C4-2B (cell line): ENCODE data around the gene LCE1E.

Experiments
- H3K27ac ChIP-seq: fragments of 450-650 bp; 2 replicates; pipeline ENCODE4 v1.5.1; 2017
- CTCF ChIP-seq: fragments of 450-650 bp; conservative IDR thresholded peaks from 2 replicates; pipeline ENCODE4 v1.5.1; 2017; ENCODE audit warnings: mild to moderate bottlenecking
- ZFX ChIP-seq: fragments of 450-650 bp; IDR thresholded peaks from 2 replicates; pipeline ENCODE4 v1.6.1; 2017

LCE1E gene

GRCh38 chr1:152786077-152786476 is at the start of gene LCE1E:
Gene LCE1E (plus strand): TSS chr1:152786257. CDS start chr1:152787300, 1,043 bp downstream.
- H3K27ac ChIP-seq = no peak within 1 kb of the TSS
- TF ChIP-seq ZFX (no peak), CTCF (no peak)

GRCh38 chr1:152737997-152738396 is 48.1 kb upstream of the LCE1E start:
- H3K27ac ChIP-seq = no peak overlapping the region
- TF ChIP-seq ZFX (no peak), CTCF (no peak)

GRCh38 chr1:152739841-152740240 is 46.2 kb upstream of the LCE1E start:
- no peak overlapping the region for H3K27ac ChIP-seq
- no peak for TF ChIP-seq ZFX
- TF ChIP-seq CTCF = no peak

- no peak overlapping the region for H3K27ac ChIP-seq
- TF ChIP-seq CTCF = no peak
- no peak for TF ChIP-seq ZFX
Observed at GRCh38 chr1:152741656-152742055, 44.4 kb upstream of the LCE1E start.

GRCh38 chr1:152743371-152744145 is 42.5 kb upstream of the LCE1E start:
- TF ChIP-seq ZFX (no peak), CTCF (no peak)

GRCh38 chr1:152745289-152745704 is 40.8 kb upstream of the LCE1E start:
- no peak overlapping the region for H3K27ac ChIP-seq
- TF ChIP-seq CTCF = peak; percentile 43
- TF ChIP-seq ZFX = no peak

More at GRCh38 chr1:152743371-152744145, 42.5 kb upstream of the LCE1E start:
- H3K27ac ChIP-seq = no peak overlapping the region

- H3K27ac ChIP-seq = no peak overlapping the region
- no peak for TF ChIP-seq ZFX
- no peak for TF ChIP-seq CTCF
Observed at GRCh38 chr1:152745765-152746444, 40.2 kb upstream of the LCE1E start.
